ENCODE data around the gene CYP1A2.

Gene CYP1A2

GRCh38 chr15:74788683-74789151 lies 40.1 kb downstream of the CYP1A2 start:
- DNase-seq (ENCODE audit: low read depth in 2 of 2): no peak

- no peak for DNase-seq (ENCODE audit: low read depth in 2 of 2)
Measured at GRCh38 chr15:74789171-74789631, 40.6 kb downstream of the CYP1A2 start.

GRCh38 chr15:74789741-74790079 lies 41.1 kb downstream of the CYP1A2 start:
- DNase-seq (ENCODE audit: low read depth in 2 of 2): no peak

- no peak for DNase-seq (ENCODE audit: low read depth in 2 of 2)
Measured at GRCh38 chr15:74790080-74790916, 41.7 kb downstream of the CYP1A2 start.

GRCh38 chr15:74791007-74791406 lies 42.4 kb downstream of the CYP1A2 start:
- no peak for DNase-seq (ENCODE audit: low read depth in 2 of 2)

GRCh38 chr15:74791667-74792066 lies 43.0 kb downstream of the CYP1A2 start:
- DNase-seq (ENCODE audit: low read depth in 2 of 2): no peak

GRCh38 chr15:74792227-74793016 lies 43.8 kb downstream of the CYP1A2 start:
- DNase-seq (ENCODE audit: low read depth in 2 of 2): no peak

- peak in 1 of 2 donors; percentile 69 for DNase-seq (ENCODE audit: low read depth in 2 of 2)
Measured at GRCh38 chr15:74793135-74794028, 44.7 kb downstream of the CYP1A2 start.

- DNase-seq (ENCODE audit: low read depth in 2 of 2): no peak
Measured at GRCh38 chr15:74794248-74794969, 45.8 kb downstream of the CYP1A2 start.

GRCh38 chr15:74794970-74795349 lies 46.3 kb downstream of the CYP1A2 start:
- DNase-seq (ENCODE audit: low read depth in 2 of 2): no peak

- DNase-seq (ENCODE audit: low read depth in 2 of 2): no peak
Measured at GRCh38 chr15:74795966-74796625, 47.5 kb downstream of the CYP1A2 start.

GRCh38 chr15:74798388-74799254 lies 50.0 kb downstream of the CYP1A2 start:
- no peak for DNase-seq (ENCODE audit: low read depth in 2 of 2)

GRCh38 chr15:74799255-74799855 lies 50.7 kb downstream of the CYP1A2 start:
- no peak for DNase-seq (ENCODE audit: low read depth in 2 of 2)

GRCh38 chr15:74799856-74800558 lies 51.4 kb downstream of the CYP1A2 start:
- peak; percentile 71 to 74 for DNase-seq (ENCODE audit: low read depth in 2 of 2)

GRCh38 chr15:74800559-74801094 lies 52.0 kb downstream of the CYP1A2 start:
- no peak for DNase-seq (ENCODE audit: low read depth in 2 of 2)

GRCh38 chr15:74801311-74801997 lies 52.8 kb downstream of the CYP1A2 start:
- DNase-seq (ENCODE audit: low read depth in 2 of 2): no peak

GRCh38 chr15:74802290-74802689 lies 53.6 kb downstream of the CYP1A2 start:
- DNase-seq (ENCODE audit: low read depth in 2 of 2): no peak
